HG03354 (cell line): ENCODE measurements around the gene PRKN.

ENCODE experiments used
- ATAC-seq: cut with Tn5 transposase; IDR thresholded peaks from one replicate; pipeline ENCODE4 v1.9.1; 2021; ENCODE audit warnings: mild to moderate bottlenecking; ENCODE audit not compliant: unreplicated experiment, poor library complexity, severe bottlenecking

The PRKN gene

GRCh38 chr6:162229093-162229492 lies 498.5 kb downstream of the PRKN start:
- no peak for ATAC-seq

- ATAC-seq = no peak
Observed at GRCh38 chr6:162226803-162227202, 500.8 kb downstream of the PRKN start.

- no peak for ATAC-seq
Observed at GRCh38 chr6:162222521-162222920, 505.0 kb downstream of the PRKN start.

GRCh38 chr6:162220876-162221275 lies 506.7 kb downstream of the PRKN start:
- ATAC-seq = no peak

GRCh38 chr6:162219266-162219665 lies 508.3 kb downstream of the PRKN start:
- no peak for ATAC-seq

GRCh38 chr6:162217811-162218493 lies 509.6 kb downstream of the PRKN start:
- no peak for ATAC-seq

- no peak for ATAC-seq
Observed at GRCh38 chr6:162217058-162217457, 510.5 kb downstream of the PRKN start.

GRCh38 chr6:162211777-162212176 lies 515.8 kb downstream of the PRKN start:
- no peak for ATAC-seq

GRCh38 chr6:162211022-162211421 lies 516.5 kb downstream of the PRKN start:
- no peak for ATAC-seq

- no peak for ATAC-seq
Observed at GRCh38 chr6:162203287-162203686, 524.3 kb downstream of the PRKN start.

- no peak for ATAC-seq
Observed at GRCh38 chr6:162200945-162201690, 526.4 kb downstream of the PRKN start.

- no peak for ATAC-seq
Observed at GRCh38 chr6:162200041-162200440, 527.5 kb downstream of the PRKN start.

GRCh38 chr6:162198925-162199324 lies 528.6 kb downstream of the PRKN start:
- no peak for ATAC-seq

GRCh38 chr6:162198076-162198475 lies 529.5 kb downstream of the PRKN start:
- no peak for ATAC-seq

GRCh38 chr6:162195441-162195840 lies 532.1 kb downstream of the PRKN start:
- no peak for ATAC-seq

GRCh38 chr6:162190981-162191380 lies 536.6 kb downstream of the PRKN start:
- ATAC-seq = no peak

- no peak for ATAC-seq
Observed at GRCh38 chr6:162187168-162187935, 540.2 kb downstream of the PRKN start.

GRCh38 chr6:162184465-162184864 lies 543.1 kb downstream of the PRKN start:
- ATAC-seq = no peak

- no peak for ATAC-seq
Observed at GRCh38 chr6:162181741-162182401, 545.7 kb downstream of the PRKN start.

GRCh38 chr6:162181111-162181510 lies 546.5 kb downstream of the PRKN start:
- no peak for ATAC-seq
